HEK293 (cell line): ENCODE data around the gene SELENOT.

Experiments
- CTCF ChIA-PET: fragments of 350-600 bp; formaldehyde crosslinking; extraction: SDS; loops from one replicate; lab custom pipeline; 2021; ENCODE audit warnings: antibody characterized with exemption; lab: Yijun Ruan, JAX
- POLR2A ChIA-PET: fragments of 300-600 bp; formaldehyde crosslinking; extraction: SDS; loops from one replicate; lab custom pipeline; 2020; ENCODE audit warnings: antibody characterized with exemption, inconsistent platforms; lab: Yijun Ruan, JAX
- H3K27ac ChIP-seq: fragments of 200-500 bp; sonication (Bioruptor generic); 2 replicates; pipeline ENCODE4 v1.5.1; 2014; ENCODE audit warnings: low read depth, low read length, control low read depth, inconsistent platforms; ENCODE audit errors: extremely low read depth
- H3K36me3 ChIP-seq, 2 experiments: fragments of 200-500 bp in 1 of 2; sonication (Bioruptor generic) in 1 of 2; 1 replicate in 1 of 2; 2 replicates in 1 of 2; pipeline ENCODE4 v1.5.1; 2014 to 2017; ENCODE audit warnings: inconsistent platforms in 2 of 2, low read length in 2 of 2; ENCODE audit not compliant: control insufficient read depth in 2 of 2, insufficient read depth in 1 of 2
- H3K4me1 ChIP-seq: fragments of 200-500 bp; sonication (Bioruptor generic); 2 replicates; pipeline ENCODE4 v1.5.1; 2014; ENCODE audit warnings: mild to moderate bottlenecking, low read length, inconsistent platforms; ENCODE audit not compliant: control insufficient read depth, insufficient read depth
- H3K4me3 ChIP-seq: 2 replicates; pipeline ENCODE4 v1.5.1; 2011; ENCODE audit warnings: low read depth, mild to moderate bottlenecking, control low read depth, low read length, moderate library complexity
- H3K9me3 ChIP-seq: fragments of 200-500 bp; sonication (Bioruptor generic); 2 replicates; pipeline ENCODE4 v1.5.1; 2014; ENCODE audit warnings: low read depth, low read length, inconsistent platforms; ENCODE audit not compliant: control insufficient read depth, insufficient read depth
- ATF2 ChIP-seq: fragments of 450-650 bp; formaldehyde crosslinking; IDR thresholded peaks from 2 replicates; pipeline ENCODE4 v1.5.1; 2016; ENCODE audit warnings: missing biosample characterization, missing genetic modification characterization, low read depth
- FEZF1 ChIP-seq: fragments of 450-650 bp; formaldehyde crosslinking; IDR thresholded peaks from 2 replicates; pipeline ENCODE4 v1.5.1; 2016; ENCODE audit warnings: missing biosample characterization, missing genetic modification characterization
- GLI2 ChIP-seq: fragments of 450-650 bp; formaldehyde crosslinking; IDR thresholded peaks from 2 replicates; pipeline ENCODE4; 2017; ENCODE audit warnings: missing biosample characterization, missing genetic modification characterization, low read depth, borderline replicate concordance
- MYNN ChIP-seq: fragments of 450-650 bp; formaldehyde crosslinking; IDR thresholded peaks from 2 replicates; pipeline ENCODE4 v1.5.1; 2016; ENCODE audit warnings: missing biosample characterization, missing genetic modification characterization, borderline replicate concordance
- OVOL3 ChIP-seq: fragments of 450-650 bp; formaldehyde crosslinking; IDR thresholded peaks from 2 replicates; pipeline ENCODE4 v1.5.1; 2016; ENCODE audit warnings: missing biosample characterization, missing genetic modification characterization
- SP3 ChIP-seq: fragments of 450-650 bp; formaldehyde crosslinking; IDR thresholded peaks from 2 replicates; pipeline ENCODE4 v1.5.1; 2016; ENCODE audit warnings: missing biosample characterization, missing genetic modification characterization
- TSHZ1 ChIP-seq: fragments of 450-650 bp; formaldehyde crosslinking; IDR thresholded peaks from 2 replicates; pipeline ENCODE4 v1.5.1; 2016; ENCODE audit warnings: missing biosample characterization, missing genetic modification characterization, borderline replicate concordance
- ZBTB49 ChIP-seq: fragments of 450-650 bp; formaldehyde crosslinking; IDR thresholded peaks from 2 replicates; pipeline ENCODE4 v1.5.1; 2016; ENCODE audit warnings: missing biosample characterization, missing genetic modification characterization, low read depth
- ZNF175 ChIP-seq: fragments of 450-650 bp; formaldehyde crosslinking; IDR thresholded peaks from 2 replicates; pipeline ENCODE4 v1.5.1; 2016; ENCODE audit warnings: missing biosample characterization, missing genetic modification characterization
- ZNF221 ChIP-seq: fragments of 450-650 bp; formaldehyde crosslinking; IDR thresholded peaks from 2 replicates; pipeline ENCODE4 v1.5.1; 2017; ENCODE audit warnings: missing biosample characterization, missing genetic modification characterization, borderline replicate concordance
- ZNF416 ChIP-seq: fragments of 450-650 bp; formaldehyde crosslinking; IDR thresholded peaks from 2 replicates; pipeline ENCODE4 v1.5.1; 2016; ENCODE audit warnings: missing biosample characterization, missing genetic modification characterization
- ZNF433 ChIP-seq: fragments of 450-650 bp; formaldehyde crosslinking; IDR thresholded peaks from 2 replicates; pipeline ENCODE4 v1.5.1; 2016; ENCODE audit warnings: missing biosample characterization, missing genetic modification characterization, low read depth
- ZNF488 ChIP-seq: fragments of 450-650 bp; formaldehyde crosslinking; IDR thresholded peaks from 2 replicates; pipeline ENCODE4 v1.5.1; 2016; ENCODE audit warnings: missing biosample characterization, missing genetic modification characterization
- ZNF510 ChIP-seq: fragments of 450-650 bp; formaldehyde crosslinking; IDR thresholded peaks from 2 replicates; pipeline ENCODE4 v1.5.1; 2018; ENCODE audit warnings: mild to moderate bottlenecking, missing genetic modification characterization, missing biosample characterization; ENCODE audit not compliant: insufficient replicate concordance
- ZNF670 ChIP-seq: fragments of 450-650 bp; formaldehyde crosslinking; IDR thresholded peaks from 2 replicates; pipeline ENCODE4 v1.5.1; 2016; ENCODE audit warnings: missing biosample characterization, missing genetic modification characterization, low read depth
- ZNF677 ChIP-seq: fragments of 450-650 bp; IDR thresholded peaks from 2 replicates; pipeline ENCODE4 v1.5.0; 2018; ENCODE audit warnings: missing biosample characterization, mild to moderate bottlenecking, missing genetic modification characterization, moderate library complexity
- ZNF701 ChIP-seq: fragments of 450-650 bp; formaldehyde crosslinking; IDR thresholded peaks from 2 replicates; pipeline ENCODE4 v1.5.1; 2016; ENCODE audit warnings: missing biosample characterization, missing genetic modification characterization
- ZSCAN18 ChIP-seq: fragments of 450-650 bp; formaldehyde crosslinking; IDR thresholded peaks from 2 replicates; pipeline ENCODE4 v1.5.1; 2016; ENCODE audit warnings: missing biosample characterization, missing genetic modification characterization

The SELENOT gene

GRCh38 chr3:150555859-150556436 is 47.2 kb upstream of the SELENOT start:
- H3K4me1 ChIP-seq: no peaks in the 10 kb centered on the region
- H3K4me3 ChIP-seq: no peak overlapping the region
- H3K27ac ChIP-seq: no peak overlapping the region
- TF ChIP-seq OVOL3 (tag by site-specific recombination): no peak
- TF ChIP-seq ZNF488 (tag by site-specific recombination): no peak
- TF ChIP-seq ZNF670 (tag by site-specific recombination): no peak
- TF ChIP-seq ZNF701 (tag by site-specific recombination): no peak
- TF ChIP-seq ZNF510 (tag by site-specific recombination): no peak
- TF ChIP-seq ATF2 (tag by site-specific recombination): no peak
- TF ChIP-seq ZNF433: no peak
- no peak for TF ChIP-seq GLI2 (tag by site-specific recombination)
- no peak for TF ChIP-seq ZNF221
- TF ChIP-seq ZNF416: no peak
- TF ChIP-seq ZBTB49 (tag by site-specific recombination): no peak
- TF ChIP-seq SP3 (tag by site-specific recombination): no peak
- no peak for TF ChIP-seq FEZF1 (tag by site-specific recombination)
- no peak for TF ChIP-seq TSHZ1 (tag by site-specific recombination)
- TF ChIP-seq ZNF677 (tag by site-specific recombination): no peak
- TF ChIP-seq ZNF175: no peak
- TF ChIP-seq ZSCAN18 (tag by site-specific recombination): no peak
- TF ChIP-seq MYNN (tag by site-specific recombination): no peak
- TF ChIP-seq, all 188 proteins: peak for 0
- H3K9me3 ChIP-seq: no peaks in the 10 kb centered on the region
- CTCF ChIA-PET: no interaction called here
- POLR2A ChIA-PET: no interaction called here
- H3K36me3 ChIP-seq: peaks cover 7 to 41% of the 10 kb centered on the region in 2 experiments; a peak in 2 of 3 replicates
